NT2/D1 (cell line): ENCODE measurements around the gene PURB.

Experiments
- YY1 ChIP-seq: IDR thresholded peaks from 2 replicates; pipeline ENCODE4 v1.6.1; 2011; ENCODE audit not compliant: insufficient read length, insufficient read depth
- ZNF274 ChIP-seq: IDR thresholded peaks from 2 replicates; pipeline ENCODE4 v1.6.1; 2011; ENCODE audit warnings: mild to moderate bottlenecking, low read depth, low read length

GRCh38 chr7:44917465-44917864 lies 32.1 kb upstream of the PURB start:
- TF ChIP-seq ZNF274 (no peak), YY1 (no peak)
